Suprapubic skin (tissue), 4 donors: Measurements from ENCODE around the gene OR52B4. TPM values are rescaled to one million over a fixed set of nuclear protein-coding genes. Genes with fewer than 3 reads are reported as not detected.
"Not testable (repeated sequence)": the region's sequence is repeated elsewhere in the genome, so short reads cannot be mapped to it uniquely, and the experiment has no call there.

Experiments
- DNase-seq, 2 donors: peaks; one replicate each; pipeline ENCODE4 v3.0.0-alpha.2; 2019; ENCODE audit warnings: low spot score in 2 of 2
- H3K27ac ChIP-seq: fragments of 200-600 bp; sonication (generic); one replicate; pipeline ENCODE4 v1.5.1; 2019
- H3K27me3 ChIP-seq: fragments of 200-600 bp; sonication (generic); one replicate; pipeline ENCODE4 v1.5.1; 2019
- H3K36me3 ChIP-seq: fragments of 200-600 bp; sonication (generic); one replicate; pipeline ENCODE4 v1.5.1; 2019
- H3K4me1 ChIP-seq: fragments of 200-600 bp; sonication (generic); one replicate; pipeline ENCODE4 v1.5.1; 2019
- H3K4me3 ChIP-seq: fragments of 200-600 bp; sonication (generic); one replicate; pipeline ENCODE4 v1.5.1; 2019; ENCODE audit warnings: mild to moderate bottlenecking
- H3K9me3 ChIP-seq: fragments of 200-600 bp; sonication (generic); one replicate; pipeline ENCODE4 v1.5.1; 2019
- CTCF ChIP-seq, 2 donors: fragments of 200-600 bp in 1 of 2; fragments of 450-650 bp in 1 of 2; sonication (generic) in 1 of 2; IDR thresholded peaks; one replicate each; pipeline ENCODE4 v1.5.1; 2016 to 2019; ENCODE audit warnings: antibody characterized with exemption in 2 of 2, mild to moderate bottlenecking in 1 of 2, moderate library complexity in 1 of 2
- EP300 ChIP-seq: sonication (generic); formaldehyde crosslinking; IDR thresholded peaks from one replicate; pipeline ENCODE4 v1.6.1; 2017; ENCODE audit warnings: antibody characterized with exemption
- POLR2A ChIP-seq, 2 donors: fragments of 450-650 bp; IDR thresholded peaks; one replicate each; pipeline ENCODE4 v1.6.1; 2017; ENCODE audit warnings: antibody characterized with exemption in 2 of 2, mild to moderate bottlenecking in 2 of 2, moderate library complexity in 2 of 2
- POLR2AphosphoS5 ChIP-seq, 3 donors: sonication (generic); formaldehyde crosslinking; IDR thresholded peaks; one replicate each; pipeline ENCODE4 v1.6.1; 2017; ENCODE audit warnings: antibody characterized with exemption in 3 of 3
- WGBS: methylation state at CpG from one replicate; pipeline ENCODE4 v1.1.5; 2018; 5-methylcytosine and 5-hydroxymethylcytosine counted together
- total RNA-seq, 4 donors: library from RNA; depleted of rRNA; stranded (reverse); fragments of >200 nt; gene quantifications; one replicate each; pipeline ENCODE4 v1.1.0, GENCODE V29; 2016

OR52B4 gene
- not detected for total RNA-seq

GRCh38 chr11:4368286-4368685 is at the start of gene OR52B4:
TSS of gene OR52B4 (minus strand) at chr11:4368386. CDS start at chr11:4368295, 91 bp downstream.
- no peaks in the 10 kb centered on the region for H3K4me1 ChIP-seq
- H3K36me3 ChIP-seq = no peaks in the 10 kb centered on the region
- no peak within 1 kb of the TSS for H3K27ac ChIP-seq
- 94% methylated on average over 4 of the region's 4 CpGs for WGBS
- DNase-seq = no peak
- H3K4me3 ChIP-seq = no peak within 1 kb of the TSS
- peaks cover 3% of the 10 kb centered on the region for H3K9me3 ChIP-seq
- H3K27me3 ChIP-seq = no peaks in the 10 kb centered on the region
- TF ChIP-seq CTCF (IDR thresholded peaks at IDR 0.05) (no peak), EP300 (no peak), POLR2A (IDR thresholded peaks at IDR 0.05) (no peak)

GRCh38 chr11:4416816-4417215 is 48.6 kb upstream of the OR52B4 start:
- DNase-seq = no peak
- TF ChIP-seq EP300 (no peak), CTCF (IDR thresholded peaks at IDR 0.05) (no peak), POLR2AphosphoS5 (IDR thresholded peaks at IDR 0.05) (no peak), POLR2A (IDR thresholded peaks at IDR 0.05) (no peak)
- Histone ChIP-seq H3K27ac (no peak overlapping the region), H3K4me1 (no peaks in the 10 kb centered on the region), H3K36me3 (no peaks in the 10 kb centered on the region), H3K9me3 (no peaks in the 10 kb centered on the region), H3K4me3 (no peak overlapping the region), H3K27me3 (no peaks in the 10 kb centered on the region)
- 73% methylated on average over 1 of the region's 1 CpG for WGBS

GRCh38 chr11:4416306-4416705 is 48.1 kb upstream of the OR52B4 start:
- H3K4me1 ChIP-seq = no peaks in the 10 kb centered on the region
- H3K27ac ChIP-seq = no peak overlapping the region
- TF ChIP-seq CTCF (IDR thresholded peaks at IDR 0.05) (no peak), POLR2AphosphoS5 (IDR thresholded peaks at IDR 0.05) (no peak), EP300 (no peak), POLR2A (IDR thresholded peaks at IDR 0.05) (no peak)
- no peaks in the 10 kb centered on the region for H3K27me3 ChIP-seq
- 77% methylated on average over 1 of the region's 1 CpG for WGBS
- H3K4me3 ChIP-seq = no peak overlapping the region
- no peaks in the 10 kb centered on the region for H3K9me3 ChIP-seq
- DNase-seq = no peak
- H3K36me3 ChIP-seq = no peaks in the 10 kb centered on the region

- H3K4me1 ChIP-seq, DNase-seq, H3K27me3 ChIP-seq, H3K9me3 ChIP-seq, H3K4me3 ChIP-seq, H3K36me3 ChIP-seq, H3K27ac ChIP-seq: not testable (repeated sequence)
- 83% methylated on average over 2 of the region's 6 CpGs for WGBS
These were observed 38.0 kb upstream of the OR52B4 start for GRCh38 chr11:4406206-4406605.

GRCh38 chr11:4393858-4394223 is 25.7 kb upstream of the OR52B4 start:
- H3K27ac ChIP-seq = no peak overlapping the region
- TF ChIP-seq POLR2AphosphoS5 (IDR thresholded peaks at IDR 0.05) = no peak
- TF ChIP-seq EP300 = no peak
- TF ChIP-seq POLR2A (IDR thresholded peaks at IDR 0.05) = no peak
- no peak for TF ChIP-seq CTCF (IDR thresholded peaks at IDR 0.05)
- H3K4me1 ChIP-seq = peaks cover 9% of the 10 kb centered on the region
- no peak for DNase-seq
- 15% methylated on average over 11 of the region's 11 CpGs for WGBS
- no peaks in the 10 kb centered on the region for H3K27me3 ChIP-seq
- no peaks in the 10 kb centered on the region for H3K9me3 ChIP-seq
- peaks cover 14% of the 10 kb centered on the region for H3K36me3 ChIP-seq
- H3K4me3 ChIP-seq = peak overlapping the region; percentile 78

- WGBS = 1% methylated on average over 12 of the region's 13 CpGs
- DNase-seq = peak; percentile 85 to 87
- no peaks in the 10 kb centered on the region for H3K27me3 ChIP-seq
- H3K4me1 ChIP-seq = peaks cover 9% of the 10 kb centered on the region
- peak within 1 kb of the TSS; percentile 67 for H3K27ac ChIP-seq
- H3K9me3 ChIP-seq = no peaks in the 10 kb centered on the region
- H3K4me3 ChIP-seq = peak within 1 kb of the TSS; percentile 78
- H3K36me3 ChIP-seq = peaks cover 19% of the 10 kb centered on the region
- TF ChIP-seq EP300 (no peak), POLR2A (IDR thresholded peaks at IDR 0.05) (peak in 1 of 2 donors; percentile 15)
These were observed 25.1 kb upstream of the OR52B4 start, which contains the start of gene TRIM21 for GRCh38 chr11:4393209-4393857. TSS of gene TRIM21 (minus strand) at chr11:4393702. CDS start at chr11:4390409, 3,293 bp downstream.
